ENCODE measurements around the gene MEGF6.

MEGF6 gene

GRCh38 chr1:3533067-3534048 lies 78.0 kb downstream of the MEGF6 start:
- Histone ChIP-seq H3K4me3 (ENCODE audit: insufficient read depth in 1 of 2, low read depth in 1 of 2, low read length in 2 of 2) (no peak overlapping the region), H2BK12ac (ENCODE audit: low read length in 2 of 2) (no peak overlapping the region), H3K9ac (ENCODE audit: low read length) (no peak overlapping the region), H3K18ac (ENCODE audit: low read depth in 1 of 2, low read length in 2 of 2) (no peak overlapping the region), H2AFZ (ENCODE audit: low read depth, low read length) (no peak overlapping the region), H4K91ac (ENCODE audit: low read length) (no peak overlapping the region), H3K79me1 (replicated peaks; ENCODE audit: low read length, poor library complexity, severe bottlenecking) (no peaks in the 10 kb centered on the region), H3K27me3 (ENCODE audit: control insufficient read depth in 1 of 2, insufficient read depth in 1 of 2, low read length in 2 of 2) (peaks cover 3 to 75% of the 10 kb centered on the region in 2 experiments), H3K4ac (ENCODE audit: low read depth in 1 of 2, low read length in 2 of 2) (no peak overlapping the region), H3K4me2 (ENCODE audit: low read length, poor library complexity, severe bottlenecking) (no peak overlapping the region), H2BK15ac (ENCODE audit: low read depth, poor library complexity, severe bottlenecking) (no peak overlapping the region), H2AK5ac (ENCODE audit: low read length, severe bottlenecking) (no peak overlapping the region), H2BK120ac (ENCODE audit: low read depth, low read length) (no peak overlapping the region), H3K23ac (ENCODE audit: low read length in 2 of 2) (no peak overlapping the region), H3K36me3 (ENCODE audit: control insufficient read depth in 1 of 2, insufficient read depth in 2 of 2, low read depth in 1 of 2, low read length in 2 of 2) (no peaks in the 10 kb centered on the region), H3K9me3 (ENCODE audit: control insufficient read depth, low read length) (no peaks in the 10 kb centered on the region), H4K8ac (ENCODE audit: low read length) (no peak overlapping the region), H3K27ac (ENCODE audit: low read length, poor library complexity, severe bottlenecking) (no peak overlapping the region), H2BK5ac (ENCODE audit: low read depth, low read length, poor library complexity, severe bottlenecking) (no peak overlapping the region), H3K14ac (ENCODE audit: low read length in 2 of 2) (no peak overlapping the region), H3K4me1 (ENCODE audit: control insufficient read depth, insufficient read depth, low read depth, low read length) (peaks cover 23% of the 10 kb centered on the region)
- DNase-seq, result no peak
- 71% methylated on average over 30 of the region's 30 CpGs for WGBS

GRCh38 chr1:3531928-3532327 lies 79.4 kb downstream of the MEGF6 start:
- Histone ChIP-seq H4K8ac (ENCODE audit: low read length) (no peak overlapping the region), H3K27ac (ENCODE audit: low read length, poor library complexity, severe bottlenecking) (no peak overlapping the region), H3K79me1 (replicated peaks; ENCODE audit: low read length, poor library complexity, severe bottlenecking) (no peaks in the 10 kb centered on the region), H2AK5ac (ENCODE audit: low read length, severe bottlenecking) (no peak overlapping the region), H2BK5ac (ENCODE audit: low read depth, low read length, poor library complexity, severe bottlenecking) (no peak overlapping the region), H4K91ac (ENCODE audit: low read length) (no peak overlapping the region), H3K4me1 (ENCODE audit: control insufficient read depth, insufficient read depth, low read depth, low read length) (peaks cover 23% of the 10 kb centered on the region), H2AFZ (ENCODE audit: low read depth, low read length) (no peak overlapping the region), H3K9me3 (ENCODE audit: control insufficient read depth, low read length) (no peaks in the 10 kb centered on the region), H2BK15ac (ENCODE audit: low read depth, poor library complexity, severe bottlenecking) (no peak overlapping the region), H2BK12ac (ENCODE audit: low read length in 2 of 2) (no peak overlapping the region), H2BK120ac (ENCODE audit: low read depth, low read length) (no peak overlapping the region), H3K4me3 (ENCODE audit: insufficient read depth in 1 of 2, low read depth in 1 of 2, low read length in 2 of 2) (no peak overlapping the region), H3K18ac (ENCODE audit: low read depth in 1 of 2, low read length in 2 of 2) (no peak overlapping the region), H3K23ac (ENCODE audit: low read length in 2 of 2) (no peak overlapping the region), H3K4me2 (ENCODE audit: low read length, poor library complexity, severe bottlenecking) (no peak overlapping the region), H3K9ac (ENCODE audit: low read length) (no peak overlapping the region), H3K4ac (ENCODE audit: low read depth in 1 of 2, low read length in 2 of 2) (no peak overlapping the region), H3K36me3 (ENCODE audit: control insufficient read depth in 1 of 2, insufficient read depth in 2 of 2, low read depth in 1 of 2, low read length in 2 of 2) (no peaks in the 10 kb centered on the region), H3K27me3 (ENCODE audit: control insufficient read depth in 1 of 2, insufficient read depth in 1 of 2, low read length in 2 of 2) (peaks cover 3 to 68% of the 10 kb centered on the region in 2 experiments), H3K14ac (ENCODE audit: low read length in 2 of 2) (no peak overlapping the region)
- 78% methylated on average over 10 of the region's 10 CpGs for WGBS
- no peak for DNase-seq

DNA sequence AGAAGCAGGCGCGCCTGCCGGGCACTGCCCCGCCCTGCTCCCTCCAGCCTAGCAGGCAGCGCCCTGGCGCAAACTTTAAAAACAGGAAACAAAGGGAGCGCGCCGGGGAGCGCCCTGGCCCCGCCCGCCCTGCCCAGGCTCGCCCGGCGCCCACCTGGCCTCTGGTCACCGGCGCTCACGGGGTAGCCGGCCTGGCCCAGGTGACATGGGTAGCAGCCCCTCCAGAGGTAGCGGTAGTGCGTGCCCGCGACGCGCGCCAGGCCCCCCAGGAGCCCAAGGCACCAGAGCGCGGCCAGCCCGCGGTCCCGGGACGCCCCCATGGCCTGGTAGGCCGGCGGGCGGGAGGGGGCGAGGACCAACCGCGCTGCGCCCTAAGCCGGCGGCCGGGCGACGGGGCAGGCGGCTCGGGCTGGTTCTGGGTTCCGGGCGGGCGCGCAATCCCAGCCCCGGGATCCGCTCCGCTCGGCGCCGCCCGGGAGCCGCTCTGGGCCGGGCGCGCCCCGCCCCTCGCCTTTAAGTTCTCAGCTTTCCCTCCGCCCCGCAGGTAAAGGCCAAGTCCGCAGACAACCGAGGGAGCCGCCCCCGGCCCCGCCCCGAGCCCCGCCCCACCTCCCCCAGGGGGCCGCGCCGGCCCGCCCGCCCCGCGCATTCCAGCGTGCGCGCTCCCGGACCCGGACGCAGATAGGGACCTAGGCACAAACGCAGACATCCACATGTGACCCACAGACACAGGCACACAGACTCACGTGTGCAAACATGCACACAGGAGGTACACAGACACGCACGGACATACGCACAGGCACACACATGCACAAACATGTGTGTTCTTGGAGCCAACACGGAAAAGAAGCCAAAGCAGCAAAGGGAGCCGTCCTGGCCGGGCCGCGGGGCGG lies 80.1 kb downstream of the MEGF6 start:
- Histone ChIP-seq H2BK5ac (ENCODE audit: low read depth, low read length, poor library complexity, severe bottlenecking) (no peak overlapping the region), H3K18ac (ENCODE audit: low read depth in 1 of 2, low read length in 2 of 2) (no peak overlapping the region), H2AFZ (ENCODE audit: low read depth, low read length) (peak overlapping the region; percentile 19), H3K4me3 (ENCODE audit: insufficient read depth in 1 of 2, low read depth in 1 of 2, low read length in 2 of 2) (peak overlapping the region; percentile 53 to 80), H3K9ac (ENCODE audit: low read length) (peak overlapping the region; percentile 81), H2BK12ac (ENCODE audit: low read length in 2 of 2) (no peak overlapping the region), H3K23ac (ENCODE audit: low read length in 2 of 2) (no peak overlapping the region), H4K91ac (ENCODE audit: low read length) (no peak overlapping the region), H3K4me1 (ENCODE audit: control insufficient read depth, insufficient read depth, low read depth, low read length) (peaks cover 23% of the 10 kb centered on the region), H2BK120ac (ENCODE audit: low read depth, low read length) (no peak overlapping the region), H3K79me1 (replicated peaks; ENCODE audit: low read length, poor library complexity, severe bottlenecking) (no peaks in the 10 kb centered on the region), H3K4ac (ENCODE audit: low read depth in 1 of 2, low read length in 2 of 2) (no peak overlapping the region), H4K8ac (ENCODE audit: low read length) (no peak overlapping the region), H2BK15ac (ENCODE audit: low read depth, poor library complexity, severe bottlenecking) (no peak overlapping the region), H3K36me3 (ENCODE audit: control insufficient read depth in 1 of 2, insufficient read depth in 2 of 2, low read depth in 1 of 2, low read length in 2 of 2) (no peaks in the 10 kb centered on the region), H3K9me3 (ENCODE audit: control insufficient read depth, low read length) (no peaks in the 10 kb centered on the region), H3K4me2 (ENCODE audit: low read length, poor library complexity, severe bottlenecking) (peak overlapping the region; percentile 75), H3K14ac (ENCODE audit: low read length in 2 of 2) (no peak overlapping the region), H2AK5ac (ENCODE audit: low read length, severe bottlenecking) (no peak overlapping the region), H3K27ac (ENCODE audit: low read length, poor library complexity, severe bottlenecking) (no peak overlapping the region), H3K27me3 (ENCODE audit: control insufficient read depth in 1 of 2, insufficient read depth in 1 of 2, low read length in 2 of 2) (peaks cover 3 to 63% of the 10 kb centered on the region in 2 experiments)
- DNase-seq, result no peak
- WGBS, result 2% methylated on average over 54 of the region's 96 CpGs
